Spleen (tissue), 11 donors: Measurements from ENCODE around the gene VPS4A. TPM values are rescaled to one million over a fixed set of nuclear protein-coding genes. Genes with fewer than 3 reads are reported as not detected.
A peak's percentile ranks its signal among the peaks of the same experiment; 100 is the strongest.

ENCODE experiments used
- DNase-seq: peaks from one replicate; pipeline ENCODE4 v3.0.0-alpha.2; 2020
- H3K27ac ChIP-seq, 8 donors: fragments of 200-600 bp; sonication (generic) in 7 of 8; 1 replicate in 4 of 8; 2 replicates in 4 of 8; pipeline versions ENCODE4 v1.5.0 to v1.8.0; 2016 to 2021; ENCODE audit warnings: inconsistent platforms in 4 of 8, mild to moderate bottlenecking in 4 of 8, moderate library complexity in 1 of 8
- H3K27me3 ChIP-seq, 7 donors: fragments of 200-600 bp; sonication (generic) in 6 of 7; replicated peaks in 1 of 7; 1 replicate in 4 of 7; 2 replicates in 3 of 7; pipeline versions ENCODE4 v1.5.0 to v1.8.0; 2016 to 2021; ENCODE audit warnings: inconsistent platforms in 3 of 7, mild to moderate bottlenecking in 1 of 7
- H3K36me3 ChIP-seq, 6 donors: fragments of 200-600 bp; sonication (generic) in 5 of 6; 1 replicate in 4 of 6; 2 replicates in 2 of 6; pipeline versions ENCODE4 v1.5.0 to v1.8.0; 2016 to 2021; ENCODE audit warnings: inconsistent platforms in 2 of 6
- H3K4me1 ChIP-seq, 6 donors: fragments of 200-600 bp; sonication (generic) in 5 of 6; 1 replicate in 3 of 6; 2 replicates in 3 of 6; pipeline versions ENCODE4 v1.5.0 to v1.8.0; 2016 to 2021; ENCODE audit warnings: inconsistent platforms in 3 of 6
- H3K4me3 ChIP-seq, 8 donors: fragments of 200-600 bp; sonication (generic) in 7 of 8; 1 replicate in 4 of 8; 2 replicates in 4 of 8; pipeline versions ENCODE4 v1.5.0 to v1.8.0; 2016 to 2021; ENCODE audit warnings: inconsistent platforms in 4 of 8, mild to moderate bottlenecking in 4 of 8, moderate library complexity in 2 of 8
- H3K9me3 ChIP-seq, 8 donors: fragments of 200-600 bp; sonication (generic) in 7 of 8; 1 replicate in 4 of 8; 2 replicates in 4 of 8; pipeline versions ENCODE4 v1.5.0 to v1.8.0; 2016 to 2021; ENCODE audit warnings: inconsistent platforms in 4 of 8
- POLR2A ChIP-seq, 3 donors: fragments of 450-650 bp; IDR thresholded peaks; one replicate each; pipeline ENCODE4 v1.5.1; 2017; ENCODE audit warnings: antibody characterized with exemption in 3 of 3, mild to moderate bottlenecking in 1 of 3
- POLR2AphosphoS5 ChIP-seq, 3 donors: sonication (generic); formaldehyde crosslinking; IDR thresholded peaks; one replicate each; pipeline ENCODE4 v1.5.1; 2017; ENCODE audit warnings: antibody characterized with exemption in 3 of 3
- WGBS, 5 donors: extraction: QIAGEN DNeasy Blood & Tissue Kit in 3 of 5; methylation state at CpG; one replicate each; pipeline versions ENCODE4 v1.1.5 to v1.1.7; 2013 to 2018; 5-methylcytosine and 5-hydroxymethylcytosine counted together
- intact Hi-C: fragments of 100-400 bp; cut with DNase I; formaldehyde crosslinking; loops from one replicate; pipeline ENCODE4 v1.15.0; 2023; ENCODE audit warnings: low total_unique reads
- polyA plus RNA-seq, 3 donors: library from polyadenylated mRNA; stranded (reverse); fragments of 200-250 nt; gene quantifications; one replicate each; pipeline ENCODE4 v1.2.1, GENCODE V29; 2013
- total RNA-seq, 7 donors: library from RNA; depleted of rRNA in 3 of 7; stranded (reverse); fragments of >200 nt in 3 of 7; fragmentation: NEBNext Ultra II Directional in 4 of 7; extraction: Animal tissue kit (Norgen Biotek cat#: 25700) in 4 of 7; gene quantifications; one replicate each; pipeline versions ENCODE4 v1.1.0 to v1.2.1, GENCODE V29; 2016 to 2021
- TF ChIP-seq, protein P1 (sequence below), 11 experiments: fragments of 200-600 bp in 7 of 11; fragments of 450-650 bp in 4 of 11; sonication (generic) in 4 of 11; IDR thresholded peaks in 8 of 11; conservative IDR thresholded peaks in 3 of 11; 1 replicate in 7 of 11; 2 replicates in 4 of 11; pipeline versions ENCODE4 v1.4.0 to v1.8.0; 2016 to 2021; ENCODE audit warnings: antibody characterized with exemption in 11 of 11, inconsistent platforms in 4 of 11, mild to moderate bottlenecking in 1 of 11
- donor health status: healthy with polysubstance abuse.
- donor health status: DM: no; HTN: no; CAD: no; lungs with moderate emphysema.
- donor health status: DM: no; HTN: no; CAD: no.
- donor health status: Bipolar disorder and iron deficiency.
- donor health status: healthy.
- donor health status: DM: no; HTN: no; CAD: no.
- donor health status: DM: yes; HTN: yes; CAD: no.

The VPS4A gene
- total and polyA plus RNA-seq, 10 donors = 21.5 to 38.0 (median 32.5) TPM

DNA sequence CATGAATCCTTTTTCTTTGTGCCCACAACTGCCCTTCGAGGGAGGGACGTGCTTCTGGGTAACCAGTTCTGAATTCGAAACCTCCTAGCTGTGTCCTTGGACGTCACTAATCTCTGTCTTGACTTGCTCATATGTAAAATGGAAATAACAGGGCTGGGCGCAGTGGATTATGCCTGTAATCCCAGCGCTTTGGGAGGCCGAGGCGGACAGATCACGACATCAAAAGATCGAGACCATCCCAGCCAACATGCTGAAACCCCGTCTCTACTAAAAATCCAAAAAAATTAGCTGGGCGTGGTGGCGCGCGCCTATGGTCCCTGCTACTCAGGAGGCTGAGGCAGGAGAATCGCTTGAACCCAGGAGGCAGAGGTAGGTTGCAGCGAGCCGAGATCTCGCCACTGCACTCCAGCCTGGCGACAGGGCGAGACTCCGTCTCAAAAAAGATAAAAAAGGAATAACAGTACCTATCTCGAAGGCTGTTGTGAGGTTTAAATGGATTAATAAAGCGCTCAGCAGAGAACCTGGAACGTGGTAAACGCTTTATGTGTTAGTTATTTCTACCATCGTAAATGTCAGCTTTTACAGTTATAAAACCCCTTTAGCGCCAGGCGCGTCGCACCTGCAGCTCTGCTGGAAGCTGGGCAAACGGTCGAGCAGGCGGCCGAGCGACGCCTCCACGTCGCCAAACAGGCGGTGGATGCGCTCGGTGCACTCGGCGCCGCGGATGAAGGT lies 27.6 kb downstream of the VPS4A start:
- WGBS, 5 donors = 19 to 27% (median 21%) methylated on average over 33 to 46 of the region's 46 CpGs
- Histone ChIP-seq H3K4me3 (peak overlapping the region; percentile 74 to 97 (median 90)), H3K4me1 (peaks cover 21 to 76% (median 42%) of the 10 kb centered on the region in 6 donors), H3K27me3 (no peaks in the 10 kb centered on the region), H3K36me3 (peaks cover 0 to 62% (median 60%) of the 10 kb centered on the region in 6 donors), H3K27ac (peak overlapping the region; percentile 83 to 97 (median 92)), H3K9me3 (no peaks in the 10 kb centered on the region)
- TF ChIP-seq, protein P1, sequence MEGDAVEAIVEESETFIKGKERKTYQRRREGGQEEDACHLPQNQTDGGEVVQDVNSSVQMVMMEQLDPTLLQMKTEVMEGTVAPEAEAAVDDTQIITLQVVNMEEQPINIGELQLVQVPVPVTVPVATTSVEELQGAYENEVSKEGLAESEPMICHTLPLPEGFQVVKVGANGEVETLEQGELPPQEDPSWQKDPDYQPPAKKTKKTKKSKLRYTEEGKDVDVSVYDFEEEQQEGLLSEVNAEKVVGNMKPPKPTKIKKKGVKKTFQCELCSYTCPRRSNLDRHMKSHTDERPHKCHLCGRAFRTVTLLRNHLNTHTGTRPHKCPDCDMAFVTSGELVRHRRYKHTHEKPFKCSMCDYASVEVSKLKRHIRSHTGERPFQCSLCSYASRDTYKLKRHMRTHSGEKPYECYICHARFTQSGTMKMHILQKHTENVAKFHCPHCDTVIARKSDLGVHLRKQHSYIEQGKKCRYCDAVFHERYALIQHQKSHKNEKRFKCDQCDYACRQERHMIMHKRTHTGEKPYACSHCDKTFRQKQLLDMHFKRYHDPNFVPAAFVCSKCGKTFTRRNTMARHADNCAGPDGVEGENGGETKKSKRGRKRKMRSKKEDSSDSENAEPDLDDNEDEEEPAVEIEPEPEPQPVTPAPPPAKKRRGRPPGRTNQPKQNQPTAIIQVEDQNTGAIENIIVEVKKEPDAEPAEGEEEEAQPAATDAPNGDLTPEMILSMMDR (IDR thresholded peaks at IDR 0.05 in 8 of 11, conservative IDR thresholded peaks at IDR 0.05 in 3 of 11) = no peak
- TF ChIP-seq POLR2A (IDR thresholded peaks at IDR 0.05) (no peak), POLR2AphosphoS5 (IDR thresholded peaks at IDR 0.05) (no peak)
- peak; percentile 64 for DNase-seq
- intact Hi-C loops = no loop called here

DNA sequence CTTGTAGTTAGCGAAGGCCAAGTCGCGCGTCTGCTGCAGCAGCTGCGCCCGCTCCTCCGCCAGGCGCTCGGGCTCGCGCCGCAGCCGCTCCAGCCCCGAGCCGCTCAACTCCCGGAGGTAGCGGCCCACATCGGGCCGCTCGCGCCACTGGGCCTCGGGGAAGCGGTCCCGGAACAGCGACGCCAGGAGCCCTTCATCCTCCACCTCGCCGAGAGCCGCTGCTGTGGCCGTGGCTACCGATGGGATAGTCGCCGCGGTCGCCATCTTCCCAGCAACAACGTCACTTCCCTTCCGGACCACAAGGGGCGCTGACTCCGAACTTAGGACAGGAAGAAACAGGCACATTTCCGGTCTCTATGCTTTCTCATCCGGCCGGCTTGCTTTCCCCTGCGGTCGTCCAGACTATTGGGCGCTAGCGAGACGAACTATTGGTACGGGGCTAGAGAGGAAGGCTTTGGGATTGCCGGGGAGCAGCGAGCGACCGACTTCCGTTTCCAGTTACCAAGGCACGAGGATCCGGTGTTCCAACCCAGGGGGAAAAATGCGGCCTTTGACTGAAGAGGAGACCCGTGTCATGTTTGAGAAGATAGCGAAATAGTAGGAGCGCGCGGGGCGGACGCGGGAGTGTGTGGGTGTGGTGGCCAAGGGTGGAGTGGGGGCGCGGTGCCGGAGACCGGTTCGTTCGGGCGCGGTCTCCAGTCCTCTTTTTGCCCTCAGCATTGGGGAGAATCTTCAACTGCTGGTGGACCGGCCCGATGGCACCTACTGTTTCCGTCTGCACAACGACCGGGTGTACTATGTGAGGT lies 28.3 kb downstream of the VPS4A start, which contains the start of the genes COG8 and NIP7:
Gene COG8 (minus strand): TSS at position 276 of the 806 bp plus-strand sequence. CDS start 12 bp downstream, at position 264.
Gene NIP7 (plus strand): TSS at position 484 of the 806 bp plus-strand sequence. CDS start 58 bp downstream, at position 542.
- Histone ChIP-seq H3K36me3 (peaks cover 0 to 62% (median 56%) of the 10 kb centered on the region in 6 donors), H3K27me3 (no peaks in the 10 kb centered on the region), H3K4me1 (peaks cover 21 to 68% (median 38%) of the 10 kb centered on the region in 6 donors), H3K27ac (peak within 1 kb of the TSS; percentile 83 to 97 (median 92)), H3K9me3 (no peaks in the 10 kb centered on the region), H3K4me3 (peak within 1 kb of the TSS; percentile 74 to 97 (median 90))
- WGBS, 5 donors = 0% methylated on average over 47 to 77 of the region's 77 CpGs
- intact Hi-C loops = no loop called here
- peak; percentile 97 for DNase-seq
- TF ChIP-seq, protein P1 (IDR thresholded peaks at IDR 0.05 in 8 of 11, conservative IDR thresholded peaks at IDR 0.05 in 3 of 11) = peak; percentile 84 to 98 (median 94)
- peak in 1 of 3 donors; percentile 14 for TF ChIP-seq POLR2A (IDR thresholded peaks at IDR 0.05)
- peak; percentile 91 to 96 (median 94) for TF ChIP-seq POLR2AphosphoS5 (IDR thresholded peaks at IDR 0.05)

DNA sequence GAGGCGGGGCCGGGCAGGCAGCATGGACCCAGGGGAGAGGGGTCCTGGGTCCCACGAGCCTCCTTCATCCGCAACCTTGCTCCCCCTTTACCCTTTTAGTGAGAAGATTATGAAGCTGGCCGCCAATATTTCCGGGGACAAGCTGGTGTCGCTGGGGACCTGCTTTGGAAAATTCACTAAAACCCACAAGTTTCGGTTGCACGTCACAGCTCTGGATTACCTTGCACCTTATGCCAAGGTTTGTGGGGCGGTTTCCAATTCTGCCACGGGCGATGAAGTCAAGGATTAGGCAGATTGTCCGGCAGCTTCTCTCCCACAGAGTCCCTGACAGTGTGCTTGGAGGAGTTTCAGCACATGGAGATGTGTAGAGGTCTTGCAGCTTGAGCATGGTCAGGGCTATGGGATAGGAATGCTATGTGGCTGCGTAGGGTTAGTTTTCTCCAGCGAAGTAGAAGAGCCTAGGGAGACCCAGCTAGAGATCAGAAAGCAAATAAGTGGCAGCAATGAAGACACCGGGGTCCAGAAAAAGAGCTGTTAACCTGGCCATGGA lies 29.0 kb downstream of the VPS4A start:
- Histone ChIP-seq H3K27ac (peak overlapping the region; percentile 83 to 97 (median 92)), H3K4me3 (peak overlapping the region; percentile 74 to 97 (median 90)), H3K36me3 (peaks cover 0 to 61% (median 50%) of the 10 kb centered on the region in 6 donors), H3K9me3 (no peaks in the 10 kb centered on the region), H3K27me3 (no peaks in the 10 kb centered on the region), H3K4me1 (peaks cover 21 to 65% (median 38%) of the 10 kb centered on the region in 6 donors)
- TF ChIP-seq POLR2A (IDR thresholded peaks at IDR 0.05) (no peak), POLR2AphosphoS5 (IDR thresholded peaks at IDR 0.05) (no peak)
- TF ChIP-seq, protein P1 (IDR thresholded peaks at IDR 0.05 in 8 of 11, conservative IDR thresholded peaks at IDR 0.05 in 3 of 11) = no peak
- DNase-seq = no peak
- WGBS, 5 donors = 7 to 12% (median 10%) methylated on average over 13 to 16 of the region's 16 CpGs
- intact Hi-C loops = no loop called here
